GM15510 (cell line): Measurements from ENCODE around the gene TXNRD1.

Experiments used
- POLR2A ChIP-seq: IDR thresholded peaks from 3 replicates; pipeline ENCODE4 v1.6.1; 2011; ENCODE audit warnings: borderline replicate concordance; ENCODE audit not compliant: insufficient read length; ENCODE audit errors: extremely low read depth

TXNRD1 gene

GRCh38 chr12:104360983-104361707 lies 145.6 kb downstream of the TXNRD1 start:
- TF ChIP-seq POLR2A: no peak

DNA sequence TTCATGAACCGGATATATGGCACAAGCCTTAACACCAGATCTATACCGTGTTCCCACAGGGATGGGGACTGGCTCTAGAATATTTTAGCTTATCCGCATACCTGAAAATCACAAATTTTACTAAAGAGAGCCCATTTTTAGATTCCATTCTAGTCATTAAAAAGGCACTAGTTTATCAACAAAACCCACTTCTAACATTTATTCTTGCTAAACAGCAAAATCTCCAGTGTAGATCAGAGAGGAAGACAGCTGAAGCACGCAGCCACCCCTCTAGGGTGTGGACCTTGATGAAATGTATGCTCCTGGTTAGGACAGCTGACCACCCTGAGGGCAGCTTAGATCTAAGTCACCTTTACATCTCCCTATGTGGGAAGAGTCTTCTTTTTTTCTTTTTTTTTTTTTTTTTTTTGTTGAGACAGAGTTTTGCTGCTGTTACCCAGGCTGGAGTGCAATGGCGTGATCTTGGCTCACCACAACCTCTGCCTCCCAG lies 150.4 kb downstream of the TXNRD1 start:
- TF ChIP-seq POLR2A: no peak

GRCh38 chr12:104369708-104370107 lies 154.1 kb downstream of the TXNRD1 start:
- TF ChIP-seq POLR2A: no peak

DNA sequence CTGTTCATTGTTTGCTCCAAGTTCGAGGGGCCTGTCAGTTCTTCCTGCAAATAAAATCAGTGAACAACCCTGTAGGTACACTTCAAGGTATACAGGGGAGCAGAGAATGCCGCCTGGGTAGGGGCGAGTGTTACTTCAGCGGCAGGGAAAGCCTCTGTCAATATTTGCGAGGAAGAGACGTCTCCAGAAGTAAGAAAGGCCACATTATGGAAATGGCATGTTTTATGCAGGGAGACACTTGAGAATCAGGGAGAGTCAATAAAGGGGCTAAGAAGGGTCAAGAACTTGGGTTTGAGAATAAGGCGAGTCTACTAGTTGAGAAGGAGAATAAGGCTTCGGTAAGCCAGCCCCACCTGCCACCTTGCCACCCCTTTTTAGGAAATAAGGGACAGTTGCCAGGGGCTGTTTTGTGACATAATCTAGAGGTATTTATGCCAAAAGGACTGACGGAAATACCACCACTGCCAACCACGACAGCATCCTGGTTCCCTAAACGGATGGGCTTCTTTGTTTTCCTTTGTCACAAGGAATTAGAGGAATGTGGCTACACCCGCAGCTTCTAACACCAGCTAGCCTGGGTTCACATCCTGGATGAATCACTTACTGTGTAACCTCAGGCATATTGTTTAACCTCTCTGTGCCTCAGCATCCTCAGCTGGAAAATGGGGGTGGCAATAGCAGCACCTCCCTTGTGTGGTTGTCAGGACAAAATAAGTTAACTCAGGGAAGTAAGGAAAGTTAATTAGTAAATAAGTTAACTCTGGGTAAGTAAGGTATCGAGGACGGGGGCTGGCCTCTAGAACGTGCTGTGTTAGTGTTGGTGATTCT lies 155.7 kb downstream of the TXNRD1 start:
- TF ChIP-seq POLR2A: no peak

- no peak for TF ChIP-seq POLR2A
Observed at GRCh38 chr12:104372061-104372720, 156.6 kb downstream of the TXNRD1 start.

GRCh38 chr12:104372721-104373335 lies 157.2 kb downstream of the TXNRD1 start:
- no peak for TF ChIP-seq POLR2A

DNA sequence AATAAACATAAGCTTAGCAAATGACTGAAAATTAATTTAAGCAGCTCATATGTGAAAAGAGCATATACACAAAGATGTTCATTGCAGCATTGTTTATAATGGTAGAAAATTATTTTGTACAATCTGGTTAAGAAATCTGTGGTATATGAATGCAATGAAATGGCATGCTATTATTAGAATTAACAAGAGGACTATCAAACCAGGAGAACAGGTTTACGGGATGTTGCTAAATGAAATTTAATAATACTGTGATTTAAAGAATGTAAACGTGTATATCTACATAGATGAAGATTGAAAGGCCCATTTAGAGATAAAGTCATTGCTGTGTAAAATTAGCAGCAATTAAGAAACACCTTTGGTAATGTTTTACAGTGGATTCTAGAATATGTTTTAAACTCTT lies 158.5 kb downstream of the TXNRD1 start:
- TF ChIP-seq POLR2A: no peak

DNA sequence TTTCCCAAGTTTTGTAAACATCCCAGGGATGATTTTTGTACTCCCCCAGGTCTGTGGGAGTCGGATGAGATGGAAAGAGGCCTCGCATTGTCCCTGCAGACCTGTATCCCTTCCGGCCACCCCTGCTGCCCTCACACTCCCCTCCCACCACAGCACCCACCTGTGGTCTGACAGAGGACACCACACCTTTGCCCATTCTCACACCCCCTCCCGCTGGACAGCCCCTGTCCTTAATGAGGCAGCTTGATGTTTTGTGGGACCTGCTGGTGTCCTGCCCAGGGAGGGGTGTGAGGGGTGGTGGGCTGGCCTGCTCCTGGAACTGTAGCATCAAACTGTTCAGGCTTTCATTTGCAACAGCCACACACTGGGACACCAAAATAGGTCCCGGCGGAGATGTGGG lies 159.2 kb downstream of the TXNRD1 start:
- no peak for TF ChIP-seq POLR2A

GRCh38 chr12:104375775-104376174 lies 160.2 kb downstream of the TXNRD1 start:
- no peak for TF ChIP-seq POLR2A

GRCh38 chr12:104376650-104377513 lies 161.3 kb downstream of the TXNRD1 start:
- no peak for TF ChIP-seq POLR2A

GRCh38 chr12:104377514-104377812 lies 161.9 kb downstream of the TXNRD1 start:
- no peak for TF ChIP-seq POLR2A

DNA sequence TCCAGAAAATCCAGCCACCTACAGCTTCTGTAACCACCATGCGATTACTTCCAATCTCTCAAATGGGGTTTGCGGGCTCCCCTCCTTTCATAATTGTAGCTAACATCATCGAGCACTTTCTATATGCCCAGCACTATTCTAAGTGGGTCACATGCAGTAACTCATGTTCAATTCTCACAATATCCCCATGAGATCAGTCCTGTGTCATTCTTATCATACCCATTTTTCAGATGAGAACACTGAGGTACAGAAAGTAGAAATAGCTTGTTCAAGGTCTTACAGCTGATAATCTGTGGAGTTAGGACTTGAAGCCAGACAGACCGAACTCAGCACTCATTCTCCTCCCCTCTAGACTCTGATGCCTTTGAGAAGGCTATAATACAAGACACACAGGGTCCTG lies 162.8 kb downstream of the TXNRD1 start:
- no peak for TF ChIP-seq POLR2A

GRCh38 chr12:104381341-104381730 lies 165.8 kb downstream of the TXNRD1 start:
- TF ChIP-seq POLR2A: no peak
